ENCODE data around the gene RRM2.

RRM2 gene

DNA sequence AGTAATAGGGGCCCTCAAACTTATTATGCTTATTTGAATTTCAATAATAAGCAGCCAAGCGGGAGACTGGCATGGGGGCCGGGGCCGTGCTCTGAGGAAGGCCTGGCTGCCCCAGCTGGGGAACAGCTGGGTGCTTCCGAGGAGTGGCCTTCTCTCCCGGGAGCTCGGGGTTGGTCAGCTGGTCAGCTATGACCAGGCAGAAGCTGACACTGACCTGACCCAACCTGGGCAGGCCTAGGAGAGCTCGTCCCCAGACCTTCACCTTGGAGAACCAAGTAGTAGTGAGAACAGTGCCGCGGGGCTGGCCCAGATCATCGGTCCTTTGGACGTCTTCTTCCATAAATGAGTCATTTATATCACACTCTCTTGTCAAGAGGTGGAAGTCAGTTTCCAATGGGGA is 36.1 kb downstream of the RRM2 start:
- H3K79me2 ChIP-seq (ENCODE audit: insufficient read depth, low read length), result peaks cover 15% of the 10 kb centered on the region; the same call in 1 of the 2 replicates
- H3K4me1 ChIP-seq (ENCODE audit: insufficient read depth, low read length), result no peaks in the 10 kb centered on the region
- H3K27me3 ChIP-seq (ENCODE audit: insufficient read depth, low read length, poor library complexity), result no peaks in the 10 kb centered on the region
- peaks cover 38% of the 10 kb centered on the region for H4K20me1 ChIP-seq (ENCODE audit: insufficient read depth, low read length)
- no peak for DNase-seq
- no peak for ATAC-seq (ENCODE audit: insufficient read depth, low read depth)
- no peak overlapping the region for H3K4me2 ChIP-seq (ENCODE audit: insufficient read depth, low read length)
- H3K4me3 ChIP-seq (ENCODE audit: low read depth in 1 of 2, low read length in 2 of 2), result no peak overlapping the region
- H3K9me3 ChIP-seq (ENCODE audit: insufficient read depth, low read length, severe bottlenecking), result no peaks in the 10 kb centered on the region
- no peak overlapping the region for H3K27ac ChIP-seq (ENCODE audit: low read length)
- H3K36me3 ChIP-seq (ENCODE audit: insufficient read depth, low read length), result peaks cover 94% of the 10 kb centered on the region
- H2AFZ ChIP-seq (ENCODE audit: low read depth, low read length), result no peak overlapping the region
- H3K9ac ChIP-seq (ENCODE audit: low read depth, low read length), result no peak overlapping the region
- TF ChIP-seq EZH2 (IDR thresholded peaks at IDR 0.05; ENCODE audit: borderline replicate concordance, low read depth, low read length, severe bottlenecking), result no peak
- TF ChIP-seq, protein P1, sequence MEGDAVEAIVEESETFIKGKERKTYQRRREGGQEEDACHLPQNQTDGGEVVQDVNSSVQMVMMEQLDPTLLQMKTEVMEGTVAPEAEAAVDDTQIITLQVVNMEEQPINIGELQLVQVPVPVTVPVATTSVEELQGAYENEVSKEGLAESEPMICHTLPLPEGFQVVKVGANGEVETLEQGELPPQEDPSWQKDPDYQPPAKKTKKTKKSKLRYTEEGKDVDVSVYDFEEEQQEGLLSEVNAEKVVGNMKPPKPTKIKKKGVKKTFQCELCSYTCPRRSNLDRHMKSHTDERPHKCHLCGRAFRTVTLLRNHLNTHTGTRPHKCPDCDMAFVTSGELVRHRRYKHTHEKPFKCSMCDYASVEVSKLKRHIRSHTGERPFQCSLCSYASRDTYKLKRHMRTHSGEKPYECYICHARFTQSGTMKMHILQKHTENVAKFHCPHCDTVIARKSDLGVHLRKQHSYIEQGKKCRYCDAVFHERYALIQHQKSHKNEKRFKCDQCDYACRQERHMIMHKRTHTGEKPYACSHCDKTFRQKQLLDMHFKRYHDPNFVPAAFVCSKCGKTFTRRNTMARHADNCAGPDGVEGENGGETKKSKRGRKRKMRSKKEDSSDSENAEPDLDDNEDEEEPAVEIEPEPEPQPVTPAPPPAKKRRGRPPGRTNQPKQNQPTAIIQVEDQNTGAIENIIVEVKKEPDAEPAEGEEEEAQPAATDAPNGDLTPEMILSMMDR (IDR thresholded peaks at IDR 0.05; ENCODE audit: borderline replicate concordance, extremely low read depth, low read length, poor library complexity, severe bottlenecking), result no peak

- H3K27me3 ChIP-seq (ENCODE audit: insufficient read depth, low read length, poor library complexity), result no peaks in the 10 kb centered on the region
- H3K9me3 ChIP-seq (ENCODE audit: insufficient read depth, low read length, severe bottlenecking), result no peaks in the 10 kb centered on the region
- no peak overlapping the region for H3K27ac ChIP-seq (ENCODE audit: low read length)
- H3K36me3 ChIP-seq (ENCODE audit: insufficient read depth, low read length), result peaks cover 94% of the 10 kb centered on the region
- no peak overlapping the region for H3K4me3 ChIP-seq (ENCODE audit: low read depth in 1 of 2, low read length in 2 of 2)
- ATAC-seq (ENCODE audit: insufficient read depth, low read depth) (no peak), DNase-seq (no peak)
- H3K4me2 ChIP-seq (ENCODE audit: insufficient read depth, low read length), result no peak overlapping the region
- H2AFZ ChIP-seq (ENCODE audit: low read depth, low read length), result no peak overlapping the region
- peaks cover 15% of the 10 kb centered on the region; the same call in 1 of the 2 replicates for H3K79me2 ChIP-seq (ENCODE audit: insufficient read depth, low read length)
- H4K20me1 ChIP-seq (ENCODE audit: insufficient read depth, low read length), result peaks cover 38% of the 10 kb centered on the region
- no peak for TF ChIP-seq EZH2 (IDR thresholded peaks at IDR 0.05; ENCODE audit: borderline replicate concordance, low read depth, low read length, severe bottlenecking)
- TF ChIP-seq, protein P1 (IDR thresholded peaks at IDR 0.05; ENCODE audit: borderline replicate concordance, extremely low read depth, low read length, poor library complexity, severe bottlenecking), result no peak
- no peak overlapping the region for H3K9ac ChIP-seq (ENCODE audit: low read depth, low read length)
- H3K4me1 ChIP-seq (ENCODE audit: insufficient read depth, low read length), result no peaks in the 10 kb centered on the region
Observed at GRCh38 chr2:10159086-10159485, 36.5 kb downstream of the RRM2 start.

GRCh38 chr2:10159581-10160131 is 37.1 kb downstream of the RRM2 start:
- H3K27me3 ChIP-seq (ENCODE audit: insufficient read depth, low read length, poor library complexity), result no peaks in the 10 kb centered on the region
- peaks cover 43% of the 10 kb centered on the region for H4K20me1 ChIP-seq (ENCODE audit: insufficient read depth, low read length)
- no peaks in the 10 kb centered on the region for H3K4me1 ChIP-seq (ENCODE audit: insufficient read depth, low read length)
- H3K27ac ChIP-seq (ENCODE audit: low read length), result no peak overlapping the region
- H3K36me3 ChIP-seq (ENCODE audit: insufficient read depth, low read length), result peaks cover 96% of the 10 kb centered on the region
- peaks cover 15% of the 10 kb centered on the region; the same call in 1 of the 2 replicates for H3K79me2 ChIP-seq (ENCODE audit: insufficient read depth, low read length)
- TF ChIP-seq, protein P1 (IDR thresholded peaks at IDR 0.05; ENCODE audit: borderline replicate concordance, extremely low read depth, low read length, poor library complexity, severe bottlenecking), result no peak
- no peak for TF ChIP-seq EZH2 (IDR thresholded peaks at IDR 0.05; ENCODE audit: borderline replicate concordance, low read depth, low read length, severe bottlenecking)
- no peak overlapping the region for H3K9ac ChIP-seq (ENCODE audit: low read depth, low read length)
- H3K4me3 ChIP-seq (ENCODE audit: low read depth in 1 of 2, low read length in 2 of 2), result no peak overlapping the region
- no peak overlapping the region for H3K4me2 ChIP-seq (ENCODE audit: insufficient read depth, low read length)
- H2AFZ ChIP-seq (ENCODE audit: low read depth, low read length), result no peak overlapping the region
- DNase-seq (no peak), ATAC-seq (ENCODE audit: insufficient read depth, low read depth) (no peak)
- H3K9me3 ChIP-seq (ENCODE audit: insufficient read depth, low read length, severe bottlenecking), result no peaks in the 10 kb centered on the region
